ENCODE data around the gene ARHGAP35.
A peak's percentile ranks its signal among the peaks of the same experiment; 100 is the strongest.
"Not testable (repeated sequence)": the region's sequence is repeated elsewhere in the genome, so short reads cannot be mapped to it uniquely, and the experiment has no call there.

The ARHGAP35 gene

DNA sequence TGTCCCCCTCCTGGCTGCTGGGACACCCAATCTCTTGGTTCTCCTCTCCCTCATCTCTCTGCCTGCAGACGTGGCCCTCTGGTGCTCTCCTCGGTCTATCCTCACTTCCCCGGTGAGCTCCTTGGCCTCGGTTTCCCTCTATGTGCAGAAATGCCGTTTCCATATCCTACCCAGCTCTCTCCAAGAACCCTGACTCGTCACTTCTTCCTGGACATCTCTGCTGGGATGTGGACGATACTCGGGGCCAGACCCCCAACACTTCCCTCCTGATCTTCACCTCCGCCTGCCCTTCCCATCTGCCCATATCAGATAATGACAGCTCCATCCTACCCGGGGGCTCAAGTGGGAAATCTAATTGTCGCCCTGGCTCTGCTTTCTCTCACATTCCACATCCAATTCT is 18.0 kb upstream of the ARHGAP35 start:
- DNase-seq (ENCODE audit: low read depth in 3 of 3, low spot score in 1 of 3): no peak

DNA sequence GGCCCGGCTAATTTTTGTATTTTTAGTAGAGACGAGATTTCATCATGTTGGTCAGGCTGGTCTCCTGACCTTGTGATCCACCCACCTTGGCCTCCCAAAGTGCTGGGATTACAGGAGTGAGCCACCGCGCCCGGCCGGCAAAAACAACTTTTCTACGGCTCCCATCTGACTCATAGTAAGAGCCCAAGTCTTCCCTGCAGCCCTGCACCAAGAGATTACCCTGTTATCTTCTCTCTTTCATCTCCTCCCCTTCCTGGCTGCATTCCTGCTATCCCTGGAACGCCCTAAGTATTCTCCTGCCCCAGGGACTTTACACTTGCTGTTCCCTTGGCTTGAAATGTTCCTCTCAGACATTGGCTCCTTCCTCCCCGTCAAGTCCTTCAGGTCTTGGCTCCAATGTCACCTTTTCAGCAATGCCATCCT is 16.7 kb upstream of the ARHGAP35 start:
- DNase-seq (ENCODE audit: low read depth in 3 of 3, low spot score in 1 of 3): no peak

DNA sequence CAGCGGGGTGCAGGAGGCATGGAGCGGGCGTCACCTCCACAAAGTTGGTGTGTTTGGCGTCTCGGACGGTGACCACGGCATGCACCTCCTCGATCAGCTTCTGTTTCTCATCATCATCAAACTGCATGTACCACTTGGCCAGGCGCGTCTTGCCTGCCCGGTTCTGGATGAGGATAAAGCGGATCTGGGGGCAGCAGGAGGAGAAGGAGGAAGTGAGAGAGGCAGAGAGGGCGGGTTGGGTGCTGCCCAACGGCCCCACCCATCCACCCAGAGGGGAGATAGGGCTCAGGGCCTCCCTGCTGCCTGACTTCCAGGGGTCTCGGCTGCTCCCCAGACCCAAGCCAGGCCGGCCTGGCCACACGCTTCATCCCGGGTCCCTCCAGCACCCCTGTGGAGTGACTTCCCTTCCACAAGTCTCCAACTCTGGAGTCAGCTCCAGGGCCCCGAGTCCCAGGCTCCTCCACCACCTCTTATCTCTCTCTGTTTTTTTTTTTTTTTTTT is 14.8 kb upstream of the ARHGAP35 start:
- no peak for DNase-seq (ENCODE audit: low read depth in 3 of 3, low spot score in 1 of 3)

DNA sequence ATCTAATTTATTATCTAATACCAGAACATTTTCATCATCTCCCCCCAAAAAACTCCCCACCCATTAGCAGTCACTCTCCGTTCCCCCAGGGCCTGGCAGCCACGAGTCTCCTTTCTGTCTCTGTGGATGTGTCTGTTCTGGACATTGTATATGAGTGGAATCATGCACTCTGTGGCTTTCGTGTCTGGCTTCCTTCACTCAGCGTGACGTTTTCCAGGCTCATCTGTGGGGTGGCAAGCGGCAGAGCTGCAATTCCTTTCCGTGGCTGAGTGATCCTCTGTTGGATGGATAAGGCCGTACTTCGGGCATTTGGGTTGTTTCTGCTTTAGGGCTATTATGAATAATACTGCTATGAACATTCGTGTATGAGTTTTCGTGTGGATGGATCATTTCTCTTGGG is 13.3 kb upstream of the ARHGAP35 start:
- DNase-seq (ENCODE audit: low read depth in 3 of 3, low spot score in 1 of 3): no peak

DNA sequence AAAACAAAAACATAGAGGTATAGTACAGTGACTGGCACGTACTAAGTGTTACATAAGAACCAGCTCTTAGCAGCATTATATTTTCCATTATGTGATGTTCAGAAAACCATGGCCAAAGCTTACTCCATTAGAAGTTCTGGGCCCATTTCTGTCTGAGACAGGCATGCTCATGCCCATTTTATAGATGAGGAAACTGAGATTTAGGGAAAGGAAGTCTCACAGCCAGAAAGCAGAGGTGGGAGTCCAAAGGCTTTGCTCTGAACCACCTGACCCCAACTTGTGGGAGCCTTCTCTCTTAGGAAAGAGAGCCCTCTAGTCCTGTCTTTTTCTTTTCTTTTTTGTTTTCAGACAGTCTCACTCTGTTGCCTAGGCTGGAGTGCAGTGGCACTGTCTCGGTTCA is 12.4 kb upstream of the ARHGAP35 start:
- no peak for DNase-seq (ENCODE audit: low read depth in 3 of 3, low spot score in 1 of 3)

DNA sequence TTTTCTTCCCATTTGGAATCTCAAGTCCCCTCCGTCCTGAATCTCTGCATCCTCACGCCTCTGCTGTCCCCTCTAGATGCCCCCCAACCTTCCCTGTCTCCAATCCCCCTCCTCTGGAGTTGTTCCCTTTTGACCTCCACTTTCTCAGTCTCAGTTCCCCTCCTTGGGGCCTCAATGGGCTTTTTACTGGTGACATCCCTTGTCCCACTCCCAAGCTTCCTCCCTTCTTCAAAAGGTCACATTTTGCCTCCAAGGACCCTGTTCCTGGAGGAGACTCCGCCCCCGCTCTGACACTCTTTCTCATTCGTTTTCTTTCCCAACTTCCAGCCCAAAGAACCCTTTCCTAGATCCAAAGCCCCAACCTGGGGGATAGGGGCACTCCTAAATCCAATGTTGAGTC is 11.2 kb upstream of the ARHGAP35 start:
- DNase-seq (ENCODE audit: low read depth in 3 of 3, low spot score in 1 of 3): no peak

DNA sequence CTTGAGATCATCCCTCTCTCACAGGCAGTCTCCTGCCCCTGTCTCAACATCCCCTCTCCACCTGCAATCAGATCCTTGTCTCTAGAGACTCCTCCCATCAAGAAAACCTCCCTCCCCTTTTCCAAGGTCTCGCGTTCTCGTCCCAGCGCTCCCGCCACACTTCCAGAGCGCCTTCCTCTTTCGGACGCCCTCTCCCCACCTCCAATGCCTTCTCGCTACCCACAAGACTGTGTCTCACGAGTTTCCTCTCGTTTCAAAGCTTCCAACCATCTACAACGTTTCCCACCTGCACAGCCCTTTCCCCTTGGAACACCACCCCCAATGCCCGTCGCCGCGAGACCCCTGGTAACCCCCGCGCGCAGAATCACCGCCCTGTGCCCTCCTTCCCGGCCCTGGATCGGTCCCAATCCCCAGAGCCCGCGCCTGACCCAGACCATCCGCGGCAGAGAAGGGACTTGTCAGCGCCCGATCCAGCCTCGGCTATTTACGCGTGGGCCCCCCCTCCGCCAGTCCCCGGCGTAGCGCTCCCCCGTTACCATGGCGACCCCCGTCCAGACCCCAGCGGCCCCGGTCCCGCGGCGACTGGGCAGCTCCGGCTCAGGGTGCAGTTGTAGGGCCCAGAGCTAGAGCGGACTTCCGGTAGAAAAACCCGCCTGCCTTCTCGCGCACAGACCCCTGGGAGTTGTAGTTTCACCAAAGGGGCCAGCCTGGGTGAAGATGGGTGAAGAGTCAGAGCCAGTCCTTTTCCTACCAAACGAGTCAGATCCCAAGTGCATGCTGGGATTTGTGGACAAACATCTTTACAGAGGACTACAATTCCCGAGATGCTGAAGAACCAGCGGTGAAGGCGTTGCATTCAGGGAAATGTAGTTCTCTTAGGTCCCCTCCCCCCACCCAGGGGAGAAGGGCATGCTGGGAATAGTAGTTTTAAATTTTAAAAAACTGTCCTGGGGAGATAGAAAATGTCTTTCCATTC is 10.3 kb upstream of the ARHGAP35 start, which contains the start of gene AP2S1:
TSS of gene AP2S1 (minus strand) at position 619 of the 976 bp plus-strand sequence. CDS start at position 539, 80 bp downstream.
- peak; percentile 71 to 81 (median 75) for DNase-seq (ENCODE audit: low read depth in 3 of 3, low spot score in 1 of 3)

DNA sequence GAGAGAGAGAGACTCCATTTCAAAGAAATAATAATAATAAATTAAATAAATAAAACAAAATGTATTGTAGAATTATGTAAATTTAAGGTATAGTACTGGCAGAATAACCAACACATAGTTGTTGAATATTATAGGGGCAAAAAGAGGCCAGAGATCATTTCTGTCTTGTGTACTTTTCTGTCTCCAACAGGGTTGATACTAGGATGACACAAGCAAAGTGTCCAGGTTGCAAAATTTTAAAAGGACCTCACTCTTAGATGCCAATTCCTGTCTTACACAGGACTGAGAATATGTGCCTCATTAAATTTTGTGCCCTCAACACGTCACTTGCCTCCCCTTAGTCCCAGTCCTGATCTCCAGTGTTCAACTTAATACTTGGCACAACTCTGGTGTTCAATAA is 8.0 kb upstream of the ARHGAP35 start:
- DNase-seq (ENCODE audit: low read depth in 3 of 3, low spot score in 1 of 3): no peak

DNA sequence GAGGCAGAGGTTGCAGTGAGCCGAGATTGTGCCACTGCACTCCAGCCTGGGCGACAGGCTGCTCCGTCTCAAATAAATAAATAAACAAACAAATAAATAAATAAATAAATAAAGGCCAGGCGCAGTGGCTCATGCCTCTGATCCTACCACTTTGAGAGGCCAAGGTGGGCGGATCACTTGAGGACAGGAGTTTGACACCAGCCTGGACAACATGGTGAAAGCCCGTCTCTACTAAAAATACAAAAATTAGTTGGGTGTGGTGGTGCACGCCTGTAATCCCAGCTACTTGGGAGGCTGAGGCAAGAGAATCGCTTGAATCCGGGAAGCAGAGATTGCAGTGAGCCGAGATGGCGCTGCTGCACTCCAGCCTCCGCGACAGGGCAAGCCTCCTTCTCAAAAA is 6.1 kb upstream of the ARHGAP35 start:
- not testable (repeated sequence) for DNase-seq (ENCODE audit: low read depth in 3 of 3, low spot score in 1 of 3)

DNA sequence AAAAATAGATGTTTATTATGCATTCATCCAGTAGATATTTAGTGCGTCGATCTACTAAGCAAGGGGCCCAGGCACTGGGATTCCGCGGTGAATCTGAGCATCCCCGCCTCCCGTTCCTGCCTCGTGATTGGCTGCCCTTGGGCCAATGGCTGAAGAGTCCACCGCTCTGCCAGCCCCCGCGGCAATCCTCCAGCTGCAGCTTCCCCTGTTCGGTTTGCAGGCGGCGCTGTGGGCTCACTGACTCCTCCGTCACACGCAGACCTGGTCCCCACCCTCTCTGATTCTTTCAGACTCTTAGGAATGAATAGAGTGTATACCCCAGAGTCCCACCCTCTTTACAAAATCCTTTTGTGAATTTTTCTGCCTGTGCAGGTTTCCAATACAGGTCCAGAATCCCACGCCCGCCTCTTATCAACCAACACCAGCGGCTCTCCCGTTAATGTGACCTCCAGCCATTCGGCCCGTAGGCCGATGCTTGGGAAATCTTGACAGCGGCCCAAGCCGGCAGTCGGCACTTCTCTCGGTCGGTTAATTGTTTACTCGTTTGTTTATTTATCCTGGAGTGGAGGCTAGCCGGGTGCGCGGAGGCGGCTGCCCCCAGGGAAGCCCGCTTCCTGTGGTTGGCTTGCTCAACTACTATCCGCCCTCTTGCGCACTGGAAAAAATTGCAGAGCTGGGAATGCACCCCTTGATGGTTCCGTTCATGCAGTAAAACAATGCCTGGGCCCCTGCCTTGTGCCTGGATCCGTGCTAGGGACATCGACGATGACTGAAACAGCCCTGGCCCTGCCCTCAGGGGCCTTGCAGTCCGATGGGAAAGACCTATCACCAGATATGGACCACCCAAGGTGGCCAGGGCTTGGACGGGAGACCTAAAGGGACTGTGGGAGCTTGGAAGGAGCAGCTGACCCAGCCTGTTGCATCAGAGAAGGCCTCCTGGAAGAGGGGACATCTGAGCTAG is 4.5 kb upstream of the ARHGAP35 start:
- peak; percentile 76 to 80 (median 79) for DNase-seq (ENCODE audit: low read depth in 3 of 3, low spot score in 1 of 3)

DNA sequence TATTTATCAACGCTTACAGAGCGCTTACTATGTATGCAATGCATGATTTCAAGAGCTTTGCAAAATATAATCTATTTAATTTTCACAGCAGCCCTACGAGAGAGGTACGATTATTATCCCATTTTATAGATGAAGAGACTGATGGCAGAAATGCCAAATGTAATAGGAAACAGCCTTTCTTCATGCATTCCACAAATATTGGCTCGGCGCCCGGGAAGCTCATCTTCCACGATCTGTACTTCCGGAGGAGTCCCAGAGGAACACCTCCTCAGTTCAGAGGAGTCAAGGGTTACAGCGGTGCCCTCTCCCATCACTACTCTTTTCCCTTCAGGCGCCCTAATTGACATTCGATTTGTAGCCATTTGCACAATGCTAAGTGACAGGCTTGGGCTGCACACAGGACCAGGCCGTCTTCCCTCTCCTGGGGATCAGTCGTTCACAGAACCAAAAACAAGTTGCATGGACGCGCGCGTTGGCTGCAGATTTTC is 1.1 kb upstream of the ARHGAP35 start:
- no peak for DNase-seq (ENCODE audit: low read depth in 3 of 3, low spot score in 1 of 3)

DNA sequence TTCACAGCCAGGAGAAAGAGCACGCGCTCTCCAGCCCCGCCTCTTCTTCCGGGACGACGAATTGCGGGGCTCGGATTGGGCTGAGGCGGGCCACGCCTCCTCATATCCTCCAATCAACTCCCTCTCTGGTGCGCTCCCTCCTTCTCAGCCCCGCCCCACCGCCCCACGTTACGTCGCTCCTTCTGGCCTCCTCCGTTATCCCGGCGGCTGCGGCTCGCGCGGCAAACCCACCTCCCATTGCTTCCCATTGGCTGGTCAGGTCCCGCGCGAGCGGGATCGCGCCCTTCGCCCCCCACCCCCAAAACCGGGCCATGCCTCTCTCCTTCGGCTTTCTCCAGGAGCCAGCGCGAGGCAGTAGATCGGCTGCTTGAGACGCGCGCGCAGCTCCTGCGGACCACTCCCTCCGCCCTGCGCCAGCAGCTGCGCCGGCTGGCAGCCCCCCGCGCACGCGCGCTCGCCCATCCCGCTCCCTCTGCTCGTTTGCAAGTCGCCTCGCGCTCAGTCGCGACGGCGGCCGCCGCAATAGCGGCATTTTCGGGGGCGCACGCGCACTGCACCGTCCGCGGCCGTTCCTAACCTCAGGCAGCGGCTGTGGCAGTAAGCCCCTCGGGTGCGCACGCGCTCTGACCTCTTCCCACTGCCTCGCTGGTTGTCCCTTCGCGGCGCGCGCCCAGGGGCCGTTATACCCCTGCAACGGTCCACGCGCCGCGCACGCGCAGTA is 512 bp upstream of the ARHGAP35 start:
- DNase-seq (ENCODE audit: low read depth in 3 of 3, low spot score in 1 of 3): peak; percentile 75 to 89 (median 84)

DNA sequence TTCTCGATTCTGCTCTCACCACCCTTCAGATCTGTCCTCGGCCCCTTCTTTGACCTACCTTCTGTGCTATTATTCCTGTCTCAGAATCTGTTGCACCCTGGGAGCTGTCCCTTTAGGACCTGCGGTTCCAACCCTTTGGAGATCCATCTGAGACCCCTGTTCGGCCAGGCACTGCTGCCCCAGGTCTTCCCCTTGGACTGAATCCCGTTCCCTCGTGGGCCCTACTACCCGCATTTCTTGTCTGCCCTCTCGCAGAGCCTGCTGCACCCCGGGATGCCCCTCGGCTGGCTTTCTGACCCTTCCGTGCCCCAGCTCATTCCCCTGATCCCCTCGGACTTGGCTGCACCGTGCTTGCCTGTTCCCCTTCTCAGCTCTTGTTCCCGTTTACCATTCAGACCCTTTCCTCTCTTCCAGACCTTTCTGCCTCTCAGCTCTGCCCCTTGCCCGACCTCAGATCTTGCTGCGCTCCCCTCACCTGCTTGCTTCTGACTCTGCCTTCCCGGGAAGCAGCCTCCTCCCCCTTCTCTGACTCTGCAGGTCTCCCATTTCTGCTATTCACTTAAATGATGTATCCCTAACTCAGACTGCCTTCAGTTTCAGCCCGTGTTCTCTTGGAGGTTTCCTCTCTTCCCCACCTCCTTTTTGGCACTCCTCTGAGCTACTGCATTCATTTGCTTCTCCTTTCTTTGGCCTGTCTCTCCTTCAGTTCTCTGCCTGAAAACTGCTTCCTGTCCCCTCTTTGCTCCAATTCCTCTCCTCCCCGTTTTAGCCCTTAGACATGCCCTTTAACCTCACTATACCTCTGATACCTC is 1.1 kb downstream of the ARHGAP35 start:
- no peak for DNase-seq (ENCODE audit: low read depth in 3 of 3, low spot score in 1 of 3)

DNA sequence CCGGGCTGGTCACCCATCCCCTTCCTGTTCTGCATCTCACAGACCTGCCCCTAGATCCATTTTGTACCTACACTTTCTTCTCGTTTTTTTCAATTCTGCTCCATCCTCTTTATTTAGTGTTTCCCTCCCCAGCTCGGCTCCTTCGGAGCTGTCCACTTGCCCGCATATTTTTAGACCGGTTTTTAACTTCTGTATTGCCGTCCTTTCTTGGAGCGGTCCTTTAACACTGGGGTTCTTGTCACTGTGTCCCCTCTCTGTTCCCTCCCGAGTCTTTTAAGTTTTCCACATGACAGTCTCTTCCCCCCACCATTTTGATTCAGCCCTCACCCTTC is 1.7 kb downstream of the ARHGAP35 start:
- DNase-seq (ENCODE audit: low read depth in 3 of 3, low spot score in 1 of 3): no peak

DNA sequence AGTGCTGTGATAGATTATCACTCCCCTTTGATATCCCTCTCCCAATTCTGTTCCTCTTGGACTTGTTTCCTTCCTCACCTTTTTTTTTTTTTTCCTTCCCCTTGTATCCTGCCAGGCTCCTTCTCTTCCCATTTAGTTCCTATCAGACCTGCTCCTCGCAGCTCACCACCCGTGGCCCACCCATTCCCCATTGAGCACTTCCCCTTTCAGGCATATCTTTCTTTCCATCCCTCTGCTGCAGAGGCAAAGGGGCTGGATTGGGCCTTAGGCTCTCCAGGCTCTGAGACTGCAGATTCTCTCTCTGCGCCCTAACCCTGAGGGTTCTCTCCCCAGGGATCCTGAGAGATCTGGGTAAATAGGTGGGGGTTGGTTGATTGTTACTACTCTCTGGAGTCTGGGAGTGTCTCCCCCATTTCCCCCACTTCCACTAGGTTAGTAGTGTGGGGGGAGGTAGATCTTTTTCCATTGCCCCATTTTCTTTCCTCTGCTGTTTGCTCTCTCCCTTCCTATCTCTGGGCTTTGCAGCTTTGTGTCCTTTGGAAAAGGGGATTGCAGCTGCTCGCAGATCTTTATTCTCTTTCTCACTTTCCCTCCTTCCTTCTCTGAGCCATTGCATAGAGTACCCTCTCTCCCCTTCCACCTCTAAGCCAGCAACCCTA is 2.3 kb downstream of the ARHGAP35 start:
- DNase-seq (ENCODE audit: low read depth in 3 of 3, low spot score in 1 of 3): no peak

DNA sequence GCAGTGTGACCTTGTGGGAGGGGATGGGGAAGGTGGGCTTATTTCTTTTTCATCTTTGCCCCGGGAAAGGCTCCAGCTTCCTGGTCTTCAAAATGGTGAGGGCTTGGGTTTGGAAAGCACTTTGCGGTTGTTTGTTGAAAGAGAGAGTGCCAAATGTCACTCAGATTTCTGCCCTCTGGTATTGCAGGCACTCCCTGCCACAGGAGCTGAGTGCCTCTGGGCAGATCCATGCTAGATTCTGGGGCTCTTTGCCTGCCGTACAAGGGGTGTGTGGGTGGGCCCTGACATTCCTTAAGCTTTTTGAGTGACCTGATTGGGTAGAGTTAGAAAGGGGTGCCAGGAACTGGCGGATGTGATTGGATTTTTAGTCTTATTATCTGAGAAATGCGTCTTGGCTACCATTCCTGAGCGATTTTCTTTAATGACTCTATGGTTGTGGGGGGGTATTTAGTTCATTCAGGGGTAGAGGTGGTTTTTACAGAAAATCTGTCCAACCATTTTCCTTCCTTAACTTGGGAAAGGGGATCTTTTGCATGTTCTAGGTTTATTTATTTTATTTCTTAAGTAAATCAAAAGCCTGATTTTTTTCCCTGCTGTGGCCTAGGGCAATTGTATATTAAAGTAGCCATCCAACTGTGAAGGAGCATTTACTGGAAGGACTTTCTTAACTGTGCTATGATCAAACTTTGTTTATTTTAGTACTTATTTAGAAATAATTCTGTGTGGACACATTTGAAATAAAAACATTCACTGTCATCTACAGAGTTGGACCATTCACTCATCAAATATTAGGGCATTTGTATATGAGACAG is 3.2 kb downstream of the ARHGAP35 start:
- no peak for DNase-seq (ENCODE audit: low read depth in 3 of 3, low spot score in 1 of 3)

DNA sequence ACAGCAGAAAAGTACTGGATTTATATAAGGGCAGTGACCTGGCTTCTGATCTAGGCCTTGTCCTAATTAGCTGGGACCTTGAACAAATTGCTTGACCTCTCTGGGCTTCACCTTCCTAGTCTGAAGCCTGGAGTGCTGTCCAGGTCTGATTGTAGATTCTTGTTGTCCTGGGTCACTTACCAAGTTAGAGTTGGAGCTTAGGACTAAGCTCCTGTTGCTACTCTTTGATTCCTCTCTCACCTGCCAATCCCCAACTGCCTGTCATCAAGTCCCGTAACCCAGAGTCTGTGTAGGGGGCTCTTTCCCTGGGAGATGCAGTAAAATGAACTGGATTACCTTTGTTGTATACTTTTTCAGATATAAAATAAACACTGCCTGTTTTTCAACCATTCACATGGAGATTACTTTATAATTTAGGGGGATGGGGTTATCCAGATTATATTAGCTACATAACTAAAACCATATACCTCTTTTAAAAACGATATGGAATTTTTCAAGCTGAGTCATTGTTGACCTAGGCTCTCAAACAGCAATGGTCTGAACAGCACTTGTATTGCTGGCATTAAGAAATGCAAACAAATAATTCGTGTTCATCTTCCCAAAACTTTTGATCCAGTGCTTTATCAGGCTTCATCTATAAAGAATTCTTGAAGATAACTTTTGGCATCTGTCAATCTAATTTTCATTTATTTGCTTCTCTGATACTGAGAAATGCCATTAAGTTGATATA is 5.8 kb downstream of the ARHGAP35 start:
- no peak for DNase-seq (ENCODE audit: low read depth in 3 of 3, low spot score in 1 of 3)

DNA sequence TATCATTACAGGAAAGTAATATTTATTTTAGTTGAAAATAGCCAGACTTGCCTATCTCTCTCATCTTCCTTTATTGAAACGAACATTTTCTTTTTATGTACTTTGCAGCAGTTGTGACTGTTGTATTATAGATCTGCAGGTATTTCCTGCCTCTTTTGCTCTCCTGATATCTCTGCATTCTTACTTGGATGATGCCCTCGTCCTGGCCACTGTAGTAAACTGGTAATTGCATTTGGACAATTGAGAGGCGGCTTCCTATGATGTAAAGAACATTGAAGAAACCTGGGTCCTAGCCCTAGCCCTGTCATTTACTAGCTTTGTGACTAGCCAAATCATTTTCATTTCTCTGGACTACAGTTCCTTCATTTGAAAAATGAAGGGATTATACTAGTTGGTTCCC is 6.4 kb downstream of the ARHGAP35 start:
- no peak for DNase-seq (ENCODE audit: low read depth in 3 of 3, low spot score in 1 of 3)
